Measurements from ENCODE around the gene ADSL. TPM values are rescaled to one million over a fixed set of nuclear protein-coding genes. Genes with fewer than 3 reads are reported as not detected.

Gene ADSL
- total RNA-seq, 2 donors from 2014 or later = 63.9 to 64.5 TPM

GRCh38 chr22:40411506-40411861 is 65.2 kb downstream of the ADSL start:
- TF ChIP-seq, protein P1, sequence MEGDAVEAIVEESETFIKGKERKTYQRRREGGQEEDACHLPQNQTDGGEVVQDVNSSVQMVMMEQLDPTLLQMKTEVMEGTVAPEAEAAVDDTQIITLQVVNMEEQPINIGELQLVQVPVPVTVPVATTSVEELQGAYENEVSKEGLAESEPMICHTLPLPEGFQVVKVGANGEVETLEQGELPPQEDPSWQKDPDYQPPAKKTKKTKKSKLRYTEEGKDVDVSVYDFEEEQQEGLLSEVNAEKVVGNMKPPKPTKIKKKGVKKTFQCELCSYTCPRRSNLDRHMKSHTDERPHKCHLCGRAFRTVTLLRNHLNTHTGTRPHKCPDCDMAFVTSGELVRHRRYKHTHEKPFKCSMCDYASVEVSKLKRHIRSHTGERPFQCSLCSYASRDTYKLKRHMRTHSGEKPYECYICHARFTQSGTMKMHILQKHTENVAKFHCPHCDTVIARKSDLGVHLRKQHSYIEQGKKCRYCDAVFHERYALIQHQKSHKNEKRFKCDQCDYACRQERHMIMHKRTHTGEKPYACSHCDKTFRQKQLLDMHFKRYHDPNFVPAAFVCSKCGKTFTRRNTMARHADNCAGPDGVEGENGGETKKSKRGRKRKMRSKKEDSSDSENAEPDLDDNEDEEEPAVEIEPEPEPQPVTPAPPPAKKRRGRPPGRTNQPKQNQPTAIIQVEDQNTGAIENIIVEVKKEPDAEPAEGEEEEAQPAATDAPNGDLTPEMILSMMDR (IDR thresholded peaks at IDR 0.05) = no peak
- TF ChIP-seq POLR2AphosphoS5 (IDR thresholded peaks at IDR 0.05) (no peak), POLR2A (IDR thresholded peaks at IDR 0.05) (no peak)
- no peak for DNase-seq (ENCODE audit: low spot score)
- H3K36me3 ChIP-seq = peaks cover 3 to 43% of the 10 kb centered on the region in 2 donors
- H3K27me3 ChIP-seq (replicated peaks; ENCODE audit: insufficient read depth) = no peaks in the 10 kb centered on the region
- 73% methylated on average over 7 of the region's 7 CpGs for WGBS
- H3K27ac ChIP-seq = no peak overlapping the region
- H3K9me3 ChIP-seq = no peaks in the 10 kb centered on the region
- intact Hi-C loops (cut with DNase I) = no loop called here
- H3K4me1 ChIP-seq (replicated peaks) = no peaks in the 10 kb centered on the region
- no peak overlapping the region for H3K4me3 ChIP-seq

DNA sequence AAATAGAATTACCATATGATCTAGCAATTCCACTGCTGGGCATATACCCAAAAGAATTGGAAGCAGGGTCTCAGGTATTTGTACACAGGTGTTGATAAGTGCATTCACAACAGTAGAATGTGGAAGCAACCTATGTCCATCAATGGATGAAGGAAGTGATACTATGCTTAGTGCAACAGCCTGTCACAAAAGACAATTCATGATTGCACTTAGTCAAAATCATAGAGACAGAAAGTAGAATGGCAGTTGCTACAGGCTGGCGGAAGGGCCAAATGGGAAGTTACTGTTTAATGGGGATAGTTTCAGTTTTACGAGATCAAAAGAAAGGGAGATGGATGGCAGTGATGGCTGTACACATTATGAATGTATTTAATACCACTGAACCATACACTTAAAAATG is 66.1 kb downstream of the ADSL start:
- Histone ChIP-seq H3K36me3 (peaks cover 5 to 41% of the 10 kb centered on the region in 2 donors), H3K4me3 (no peak overlapping the region), H3K27me3 (replicated peaks; ENCODE audit: insufficient read depth) (no peaks in the 10 kb centered on the region), H3K4me1 (replicated peaks) (no peaks in the 10 kb centered on the region), H3K9me3 (no peaks in the 10 kb centered on the region), H3K27ac (no peak overlapping the region)
- WGBS = 63% methylated on average over 2 of the region's 2 CpGs
- DNase-seq (ENCODE audit: low spot score) = no peak
- intact Hi-C loops (cut with DNase I) = no loop called here
- TF ChIP-seq POLR2A (IDR thresholded peaks at IDR 0.05) (no peak), POLR2AphosphoS5 (IDR thresholded peaks at IDR 0.05) (no peak)
- TF ChIP-seq, protein P1 (IDR thresholded peaks at IDR 0.05) = no peak

DNA sequence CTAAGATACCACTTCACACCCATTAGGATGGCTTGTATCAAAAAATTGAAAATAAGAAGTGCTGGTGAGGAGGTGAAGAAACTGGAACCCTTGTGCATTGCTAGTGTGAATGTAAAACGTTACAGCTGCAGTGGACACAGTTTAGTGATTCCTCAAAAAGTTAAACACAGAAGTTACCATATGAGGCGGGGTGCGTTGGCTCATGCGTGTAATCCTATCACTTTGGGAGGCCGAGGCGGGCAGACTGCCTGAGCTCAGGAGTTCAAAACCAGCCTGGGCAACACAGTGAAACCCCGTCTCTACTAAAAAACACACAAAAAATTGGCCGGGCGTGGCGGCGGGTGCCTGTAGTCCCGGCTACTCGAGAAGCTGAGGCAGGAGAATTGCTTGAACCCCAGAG is 67.6 kb downstream of the ADSL start:
- H3K27me3 ChIP-seq (replicated peaks; ENCODE audit: insufficient read depth) = no peaks in the 10 kb centered on the region
- WGBS = 82% methylated on average over 13 of the region's 13 CpGs
- TF ChIP-seq POLR2A (IDR thresholded peaks at IDR 0.05) = no peak
- TF ChIP-seq, protein P1 (IDR thresholded peaks at IDR 0.05) = no peak
- TF ChIP-seq POLR2AphosphoS5 (IDR thresholded peaks at IDR 0.05) = no peak
- no peaks in the 10 kb centered on the region for H3K9me3 ChIP-seq
- no peak overlapping the region for H3K4me3 ChIP-seq
- H3K36me3 ChIP-seq = peaks cover 5 to 29% of the 10 kb centered on the region in 2 donors
- no peaks in the 10 kb centered on the region for H3K4me1 ChIP-seq (replicated peaks)
- no peak overlapping the region for H3K27ac ChIP-seq
- DNase-seq (ENCODE audit: low spot score) = no peak
- intact Hi-C loops (cut with DNase I) = no loop called here

GRCh38 chr22:40414311-40414710 is 68.0 kb downstream of the ADSL start:
- no peaks in the 10 kb centered on the region for H3K9me3 ChIP-seq
- no peaks in the 10 kb centered on the region for H3K4me1 ChIP-seq (replicated peaks)
- H3K27me3 ChIP-seq (replicated peaks; ENCODE audit: insufficient read depth) = no peaks in the 10 kb centered on the region
- no peak overlapping the region for H3K27ac ChIP-seq
- WGBS = 78% methylated on average over 3 of the region's 3 CpGs
- no peak overlapping the region for H3K4me3 ChIP-seq
- peaks cover 5 to 24% of the 10 kb centered on the region in 2 donors for H3K36me3 ChIP-seq
- DNase-seq (ENCODE audit: low spot score) = no peak
- intact Hi-C loops (cut with DNase I) = no loop called here
- no peak for TF ChIP-seq POLR2A (IDR thresholded peaks at IDR 0.05)
- TF ChIP-seq, protein P1 (IDR thresholded peaks at IDR 0.05) = no peak
- TF ChIP-seq POLR2AphosphoS5 (IDR thresholded peaks at IDR 0.05) = no peak

DNA sequence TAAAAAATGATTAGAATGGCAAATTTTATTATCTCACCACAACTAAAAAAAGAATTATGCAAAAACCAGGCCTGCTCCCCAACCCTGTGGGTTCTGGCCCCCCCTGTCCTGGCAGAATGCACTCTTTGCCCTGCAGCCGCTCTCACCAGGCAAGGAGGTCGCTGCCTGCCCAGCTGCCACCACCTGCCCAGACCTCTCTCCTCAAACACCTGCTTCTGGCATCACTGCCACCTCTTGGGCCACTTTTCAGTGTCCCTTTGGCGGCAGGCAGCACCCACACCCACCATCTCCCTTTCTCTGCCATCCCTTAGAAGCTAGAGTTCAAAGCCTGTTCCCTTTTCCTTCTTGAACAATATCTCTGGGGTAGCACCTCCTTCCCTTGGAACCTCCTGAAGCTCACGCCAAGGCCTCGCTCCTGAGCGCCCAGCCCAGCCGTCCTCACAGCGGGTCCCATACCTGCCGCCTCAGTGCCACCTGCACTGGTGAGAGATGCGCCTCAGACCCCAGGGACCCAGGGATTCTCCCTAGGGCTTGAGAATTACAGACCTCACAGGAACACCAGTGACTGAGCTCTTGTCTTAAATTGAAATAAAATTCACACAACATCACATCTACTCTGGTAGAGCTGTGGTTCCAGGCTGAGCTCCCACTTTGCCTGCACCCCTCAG is 68.7 kb downstream of the ADSL start:
- no peaks in the 10 kb centered on the region for H3K4me1 ChIP-seq (replicated peaks)
- H3K36me3 ChIP-seq = peaks cover 5 to 19% of the 10 kb centered on the region in 2 donors
- 84% methylated on average over 10 of the region's 10 CpGs for WGBS
- no peak overlapping the region for H3K27ac ChIP-seq
- H3K4me3 ChIP-seq = no peak overlapping the region
- DNase-seq (ENCODE audit: low spot score) = no peak
- TF ChIP-seq POLR2AphosphoS5 (IDR thresholded peaks at IDR 0.05) = no peak
- H3K9me3 ChIP-seq = no peaks in the 10 kb centered on the region
- H3K27me3 ChIP-seq (replicated peaks; ENCODE audit: insufficient read depth) = no peaks in the 10 kb centered on the region
- intact Hi-C loops (cut with DNase I) = no loop called here
